IMR-90 (cell line): ENCODE results near the gene GNB1L. TPM values are rescaled to one million over a fixed set of nuclear protein-coding genes. Genes with fewer than 3 reads are reported as not detected.

Experiments
- ATAC-seq: fragments of 200-7000 bp; cut with Tn5 transposase; 2 replicates; pipeline ENCODE4 v1.9.1; 2020; ENCODE audit warnings: low read depth, mild to moderate bottlenecking, moderate library complexity
- BruUV-seq: library from RNA; stranded (reverse); fragments of 400-500 nt; replicated peaks from 2 replicates; lab custom pipeline; 2021; lab: Mats Ljungman, UMichigan
- CTCF ChIA-PET: fragments of 300-600 bp; formaldehyde crosslinking; extraction: SDS; loops from one replicate; lab custom pipeline; 2021; ENCODE audit warnings: antibody characterized with exemption; lab: Yijun Ruan, JAX
- POLR2A ChIA-PET: fragments of 300-600 bp; sonication (Branson Sonifier 250); formaldehyde crosslinking; loops from one replicate; lab custom pipeline; 2022; ENCODE audit warnings: antibody characterized with exemption; ENCODE audit not compliant: unreplicated experiment; lab: Charles Lee
- DNase-seq: peaks from one replicate; pipeline ENCODE4 v3.0.0; 2013
- H2AFZ ChIP-seq: replicated peaks from 2 replicates; pipeline ENCODE3; 2013; ENCODE audit warnings: low read length, mild to moderate bottlenecking; ENCODE audit not compliant: poor library complexity
- H2AK5ac ChIP-seq: 2 replicates; pipeline ENCODE4 v1.6.1; 2013; ENCODE audit warnings: low read depth, low read length, inconsistent platforms
- H2AK9ac ChIP-seq: replicated peaks from 2 replicates; pipeline ENCODE3; 2013; ENCODE audit warnings: mild to moderate bottlenecking, low read depth, low read length, moderate library complexity; ENCODE audit not compliant: poor library complexity
- H2BK120ac ChIP-seq: 2 replicates; pipeline ENCODE4 v1.6.1; 2013; ENCODE audit warnings: low read depth, low read length, inconsistent platforms
- H2BK15ac ChIP-seq: 3 replicates; pipeline ENCODE4 v1.6.1; 2013; ENCODE audit warnings: low read depth, low read length, inconsistent platforms
- H2BK20ac ChIP-seq: 2 replicates; pipeline ENCODE4 v1.6.1; 2013; ENCODE audit warnings: low read depth, mild to moderate bottlenecking, inconsistent platforms, low read length, moderate library complexity
- H2BK5ac ChIP-seq: 2 replicates; pipeline ENCODE4 v1.6.1; 2013; ENCODE audit warnings: mild to moderate bottlenecking, low read depth, low read length, inconsistent platforms; ENCODE audit not compliant: poor library complexity, severe bottlenecking
- H3K14ac ChIP-seq: replicated peaks from 2 replicates; pipeline ENCODE4 v1.6.1; 2013; ENCODE audit warnings: low read depth, low read length, inconsistent platforms
- H3K18ac ChIP-seq: 2 replicates; pipeline ENCODE4 v1.6.1; 2013; ENCODE audit warnings: low read depth, low read length, control low read depth
- H3K23ac ChIP-seq: 2 replicates; pipeline ENCODE4 v1.6.1; 2013; ENCODE audit warnings: low read depth, low read length, inconsistent platforms
- H3K27ac ChIP-seq: 2 replicates; pipeline ENCODE4 v1.5.1; 2013; ENCODE audit warnings: mild to moderate bottlenecking, control low read depth, low read length; ENCODE audit not compliant: insufficient read depth
- H3K27me3 ChIP-seq: 2 replicates; pipeline ENCODE4 v1.6.1; 2013; ENCODE audit warnings: low read length; ENCODE audit not compliant: control insufficient read depth, insufficient read depth
- H3K36me3 ChIP-seq: 2 replicates; pipeline ENCODE4 v1.6.1; 2013; ENCODE audit warnings: low read length, mixed read lengths; ENCODE audit not compliant: control insufficient read depth, insufficient read depth
- H3K4ac ChIP-seq: 2 replicates; pipeline ENCODE4 v1.6.1; 2013; ENCODE audit warnings: low read depth, low read length, inconsistent platforms
- H3K4me1 ChIP-seq: 2 replicates; pipeline ENCODE4 v1.6.1; 2013; ENCODE audit warnings: low read length, mixed read lengths; ENCODE audit not compliant: control insufficient read depth, insufficient read depth
- H3K4me2 ChIP-seq: 2 replicates; pipeline ENCODE4 v1.6.1; 2013; ENCODE audit warnings: low read depth, mild to moderate bottlenecking, control low read depth, low read length, moderate library complexity
- H3K4me3 ChIP-seq: 2 replicates; pipeline ENCODE4 v1.5.1; 2013; ENCODE audit warnings: low read depth, mild to moderate bottlenecking, control low read depth, low read length, moderate library complexity; ENCODE audit not compliant: insufficient read depth
- H3K56ac ChIP-seq: 2 replicates; pipeline ENCODE4 v1.6.1; 2013; ENCODE audit warnings: low read length, inconsistent platforms; ENCODE audit not compliant: insufficient read depth; ENCODE audit errors: extremely low read depth
- H3K79me1 ChIP-seq, 2 experiments: 2 replicates each; pipeline ENCODE4 v1.6.1; 2013; ENCODE audit warnings: low read length in 2 of 2, inconsistent platforms in 1 of 2, low read depth in 1 of 2
- H3K9ac ChIP-seq: 2 replicates; pipeline ENCODE4 v1.6.1; 2013; ENCODE audit warnings: low read depth, low read length, control low read depth
- H3K9me1 ChIP-seq: 2 replicates; pipeline ENCODE4 v1.6.1; 2013; ENCODE audit warnings: low read length, inconsistent platforms; ENCODE audit not compliant: insufficient read depth
- H3K9me3 ChIP-seq: 2 replicates; pipeline ENCODE4 v1.6.1; 2013; ENCODE audit warnings: low read length; ENCODE audit not compliant: control insufficient read depth, insufficient read depth
- H4K20me1 ChIP-seq: 2 replicates; pipeline ENCODE4 v1.6.1; 2013; ENCODE audit warnings: low read length, inconsistent platforms; ENCODE audit not compliant: insufficient read depth
- H4K5ac ChIP-seq: 2 replicates; pipeline ENCODE4 v1.6.1; 2013; ENCODE audit warnings: mild to moderate bottlenecking, low read depth, low read length, control low read depth
- H4K8ac ChIP-seq, 2 experiments: 2 replicates each; pipeline ENCODE4 v1.6.1; 2013; ENCODE audit warnings: low read depth in 2 of 2, low read length in 2 of 2, control low read depth in 1 of 2, inconsistent platforms in 1 of 2
- H4K91ac ChIP-seq: 2 replicates; pipeline ENCODE4 v1.6.1; 2013; ENCODE audit warnings: low read depth, low read length, inconsistent platforms; ENCODE audit not compliant: insufficient read depth
- CEBPB ChIP-seq: IDR thresholded peaks from 2 replicates; pipeline ENCODE4 v1.6.1; 2012; ENCODE audit warnings: low read depth, low read length, improper control_type of control experiment
- RFX5 ChIP-seq: IDR thresholded peaks from 2 replicates; pipeline ENCODE4 v1.8.0; 2012; ENCODE audit warnings: low read depth, mild to moderate bottlenecking, low read length, moderate library complexity
- WGBS, 2 experiments: methylation state at CpG; one replicate each; pipeline versions ENCODE4 v1.1.5 to v1.1.7; 2013; ENCODE audit warnings: missing lambda C conversion rate in 2 of 2; ENCODE audit not compliant: insufficient read length in 1 of 2; ENCODE audit errors: extremely low coverage in 2 of 2; 5-methylcytosine and 5-hydroxymethylcytosine counted together
- dilution Hi-C: fragments of 300-500 bp; cut with HindIII; formaldehyde crosslinking; loops from one replicate; pipeline ENCODE4 v1.14.3; 2018; ENCODE audit warnings: low sequenced_read_pairs; ENCODE audit not compliant: unreplicated experiment
- in situ Hi-C: fragments of 300-500 bp; cut with MboI; formaldehyde crosslinking; loops from 3 replicates; pipeline ENCODE4 v1.14.3; 2019; ENCODE audit warnings: low sequenced_read_pairs, inconsistent platforms, mixed read lengths
- intact Hi-C: fragments of 100-400 bp; cut with micrococcal nuclease; formaldehyde crosslinking; loops from 2 replicates; pipeline ENCODE4 v1.10.0; 2022
- polyA plus RNA-seq, 3 experiments: library from polyadenylated mRNA; depleted of rRNA; stranded (reverse); fragments of >200 nt; gene quantifications; 2 replicates each; pipeline ENCODE4 v1.2.3, GENCODE V29; 2012; ENCODE audit warnings: low replicate concordance in 1 of 3
- total RNA-seq: library from RNA; depleted of rRNA; stranded (reverse); fragments of >200 nt; gene quantifications from 2 replicates; pipeline ENCODE4 v1.2.3, GENCODE V29; 2012
- TF ChIP-seq, protein P1 (sequence below): fragments of 150-350 bp; IDR thresholded peaks from 2 replicates; pipeline ENCODE4 v1.6.1; 2017; ENCODE audit warnings: mild to moderate bottlenecking, antibody characterized with exemption, low read length, low read depth

Gene GNB1L
- total and polyA plus RNA-seq, 2 of the 4 experiments (the other 2 are of a cell fraction) = 2.5 to 4.4 TPM

DNA sequence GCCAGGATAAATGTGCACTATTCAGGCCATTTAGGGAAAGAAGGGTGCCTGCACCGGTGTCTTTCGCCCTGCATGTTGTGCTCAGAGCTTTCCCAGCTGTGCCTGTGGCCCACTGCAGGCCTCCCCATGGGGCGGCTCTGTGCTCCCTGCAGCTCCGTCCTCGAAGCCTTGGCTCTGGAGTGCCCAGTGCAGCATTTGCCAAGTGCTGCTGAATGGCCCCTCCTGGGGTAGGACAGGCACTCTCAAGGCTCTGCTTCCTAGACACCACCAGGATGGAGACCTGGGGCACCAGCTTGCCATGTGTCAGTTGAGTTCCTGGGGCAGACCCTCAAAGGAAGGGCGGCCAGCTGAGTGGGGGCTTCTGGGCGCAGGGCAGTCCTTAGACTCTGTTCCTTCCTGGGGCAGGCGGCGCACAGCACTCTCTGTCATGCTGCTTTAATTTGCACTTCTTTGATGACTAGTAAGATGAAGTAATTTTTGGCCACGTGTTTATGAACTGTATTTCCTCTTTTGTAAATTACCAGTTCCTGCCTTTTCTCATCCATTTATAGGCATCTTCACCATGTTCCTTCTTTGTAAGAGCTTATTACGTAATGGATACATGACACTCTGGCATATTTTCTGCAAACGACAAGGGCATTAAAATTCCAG, 32.1 kb upstream of the GNB1L start:
- CTCF ChIA-PET = interaction anchor here (0.6 kb wide), 1 partner anchor 31 kb away, joined by 3 read pairs; no protein-coding TSS in a partner anchor
- H3K9me3 ChIP-seq = no peaks in the 10 kb centered on the region
- H3K36me3 ChIP-seq = 0 out of 2 replicates have a peak, but pooled peaks cover 1% of the 10 kb centered on the region
- H3K4ac ChIP-seq = peak overlapping the region; percentile 87
- peak overlapping the region; percentile 92 for H2BK20ac ChIP-seq
- H3K4me2 ChIP-seq = no peak overlapping the region; the same call in 1 of the 2 replicates
- peak overlapping the region; percentile 100 for H2AK5ac ChIP-seq
- H4K8ac ChIP-seq = peak overlapping the region; percentile 92
- TF ChIP-seq CEBPB (peak; percentile 84), RFX5 (no peak)
- TF ChIP-seq, protein P1, sequence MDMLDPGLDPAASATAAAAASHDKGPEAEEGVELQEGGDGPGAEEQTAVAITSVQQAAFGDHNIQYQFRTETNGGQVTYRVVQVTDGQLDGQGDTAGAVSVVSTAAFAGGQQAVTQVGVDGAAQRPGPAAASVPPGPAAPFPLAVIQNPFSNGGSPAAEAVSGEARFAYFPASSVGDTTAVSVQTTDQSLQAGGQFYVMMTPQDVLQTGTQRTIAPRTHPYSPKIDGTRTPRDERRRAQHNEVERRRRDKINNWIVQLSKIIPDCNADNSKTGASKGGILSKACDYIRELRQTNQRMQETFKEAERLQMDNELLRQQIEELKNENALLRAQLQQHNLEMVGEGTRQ = 0 out of 2 replicates have a peak, but pooled peaks have one; percentile 16
- H3K9ac ChIP-seq = peak overlapping the region; percentile 6; the same call in 1 of the 2 replicates
- no peak overlapping the region for H3K4me3 ChIP-seq
- peak overlapping the region; percentile 92 for H4K5ac ChIP-seq
- no TSS peak for BruUV-seq
- H4K91ac ChIP-seq = peak overlapping the region; percentile 99
- peak overlapping the region; percentile 69; the same call in 1 of the 2 replicates for H3K23ac ChIP-seq
- peaks cover 0 to 51% of the 10 kb centered on the region in 2 experiments; a peak in 3 of 4 replicates for H3K79me1 ChIP-seq
- peak; percentile 33 for ATAC-seq
- H3K14ac ChIP-seq = peak overlapping the region; percentile 72
- no peaks in the 10 kb centered on the region for H3K27me3 ChIP-seq
- peak overlapping the region; percentile 95 for H3K18ac ChIP-seq
- dilution Hi-C loops (no loop called here), intact Hi-C loops (no loop called here), in situ Hi-C loops (no loop called here)
- H2BK15ac ChIP-seq = peak overlapping the region; percentile 96; the same call in 2 of the 3 replicates
- H3K4me1 ChIP-seq = peaks cover 43% of the 10 kb centered on the region
- WGBS, 2 experiments = 79% methylated on average over 7 of the region's 12 CpGs; no CpG with 5 or more reads in 1 of the 2 experiments
- H3K56ac ChIP-seq = 0 out of 2 replicates have a peak overlapping the region, but pooled peaks have one; percentile 55
- H2BK5ac ChIP-seq = peak overlapping the region; percentile 90
- peak overlapping the region; percentile 87 for H3K27ac ChIP-seq
- peak; percentile 61 for DNase-seq
- H2BK120ac ChIP-seq = peak overlapping the region; percentile 97
- peaks cover under 1% of the 10 kb centered on the region; the same call in 1 of the 2 replicates for H4K20me1 ChIP-seq
- H2AK9ac ChIP-seq = peak overlapping the region; percentile 21
- POLR2A ChIA-PET = no interaction called here
- peaks cover 50% of the 10 kb centered on the region for H3K9me1 ChIP-seq
- H2AFZ ChIP-seq = peak overlapping the region; percentile 0
